GM21367 (cell line): Measurements from ENCODE around the gene RASSF1.
"Not testable (repeated sequence)": the region's sequence is repeated elsewhere in the genome, so short reads cannot be mapped to it uniquely, and the experiment has no call there.

ENCODE experiments used
- ATAC-seq: cut with Tn5 transposase; IDR thresholded peaks from one replicate; pipeline ENCODE4 v1.9.1; 2021; ENCODE audit not compliant: unreplicated experiment

Gene RASSF1

GRCh38 chr3:50324351-50325112 is 16.1 kb downstream of the RASSF1 start:
- no peak for ATAC-seq

DNA sequence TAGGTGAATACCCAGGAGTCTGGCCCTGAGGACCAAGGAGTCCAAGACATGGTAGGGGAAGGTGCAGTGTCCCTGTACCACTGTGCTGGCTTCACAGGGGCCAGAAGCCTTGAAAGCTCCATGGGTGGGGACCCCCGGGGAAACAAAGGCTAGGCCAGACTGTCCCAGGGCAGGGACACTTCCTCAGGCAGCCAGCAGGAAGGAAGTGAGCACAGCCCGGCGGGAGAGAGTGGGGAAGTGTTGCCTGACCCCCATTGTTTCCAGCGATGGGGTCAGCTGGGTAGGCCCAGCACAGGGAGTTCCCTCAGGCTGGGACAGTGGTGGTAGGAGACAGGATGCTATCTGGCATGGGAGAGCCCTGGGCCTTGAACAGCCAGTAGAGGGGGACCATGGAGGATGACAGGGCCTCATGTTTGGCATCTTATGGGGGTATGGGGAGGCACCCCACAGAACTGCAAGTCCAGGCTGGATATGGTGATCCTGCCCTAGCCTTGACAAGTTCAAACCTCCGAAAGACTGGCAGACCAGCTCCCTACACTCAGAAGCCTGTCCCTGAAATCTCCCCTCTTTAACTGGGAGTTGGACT is 16.9 kb downstream of the RASSF1 start:
- no peak for ATAC-seq

- no peak for ATAC-seq
Observed at GRCh38 chr3:50323092-50323600, 17.5 kb downstream of the RASSF1 start.

DNA sequence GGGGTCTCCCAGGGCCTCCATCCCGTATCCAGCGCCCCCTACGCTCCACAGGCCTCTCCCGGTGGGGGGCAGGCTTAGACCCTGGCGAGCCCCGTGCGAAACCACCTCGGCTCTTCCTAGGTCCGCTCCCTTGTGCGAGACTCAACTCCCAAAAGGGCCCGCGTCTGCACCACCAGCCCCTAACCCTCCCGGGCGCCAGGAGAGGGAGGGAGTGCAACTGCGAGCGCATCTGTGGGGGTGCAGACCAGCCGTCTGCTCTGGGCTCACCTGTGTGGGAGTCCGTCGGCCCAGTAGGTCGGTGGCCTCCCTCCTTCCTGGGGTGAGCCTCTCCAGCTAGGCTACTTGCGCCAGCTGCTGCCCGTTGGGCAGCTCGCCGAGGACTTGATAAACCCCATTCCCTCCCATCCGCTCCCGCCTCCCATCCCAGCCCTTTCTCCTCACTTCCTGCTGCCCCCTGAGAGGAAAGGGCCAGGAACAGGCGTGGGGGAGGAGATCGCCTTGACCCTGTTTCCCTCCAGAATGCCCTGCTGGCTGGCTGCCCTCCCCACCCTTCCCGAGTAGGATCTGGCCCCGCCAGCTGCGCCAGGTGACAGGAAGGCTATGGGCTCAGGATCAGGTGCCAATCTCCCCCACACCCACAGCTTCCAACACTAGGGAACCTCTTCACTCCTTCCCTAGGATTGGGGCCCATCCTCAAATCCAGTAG is 18.1 kb downstream of the RASSF1 start, which contains the start of gene HYAL2:
Gene HYAL2 (minus strand): TSS at position 360 of the 706 bp plus-strand sequence. CDS start 2,256 bp downstream, outside the sequence.
- no peak for ATAC-seq

- ATAC-seq, result no peak
Observed at GRCh38 chr3:50322115-50322385, 18.6 kb downstream of the RASSF1 start.

DNA sequence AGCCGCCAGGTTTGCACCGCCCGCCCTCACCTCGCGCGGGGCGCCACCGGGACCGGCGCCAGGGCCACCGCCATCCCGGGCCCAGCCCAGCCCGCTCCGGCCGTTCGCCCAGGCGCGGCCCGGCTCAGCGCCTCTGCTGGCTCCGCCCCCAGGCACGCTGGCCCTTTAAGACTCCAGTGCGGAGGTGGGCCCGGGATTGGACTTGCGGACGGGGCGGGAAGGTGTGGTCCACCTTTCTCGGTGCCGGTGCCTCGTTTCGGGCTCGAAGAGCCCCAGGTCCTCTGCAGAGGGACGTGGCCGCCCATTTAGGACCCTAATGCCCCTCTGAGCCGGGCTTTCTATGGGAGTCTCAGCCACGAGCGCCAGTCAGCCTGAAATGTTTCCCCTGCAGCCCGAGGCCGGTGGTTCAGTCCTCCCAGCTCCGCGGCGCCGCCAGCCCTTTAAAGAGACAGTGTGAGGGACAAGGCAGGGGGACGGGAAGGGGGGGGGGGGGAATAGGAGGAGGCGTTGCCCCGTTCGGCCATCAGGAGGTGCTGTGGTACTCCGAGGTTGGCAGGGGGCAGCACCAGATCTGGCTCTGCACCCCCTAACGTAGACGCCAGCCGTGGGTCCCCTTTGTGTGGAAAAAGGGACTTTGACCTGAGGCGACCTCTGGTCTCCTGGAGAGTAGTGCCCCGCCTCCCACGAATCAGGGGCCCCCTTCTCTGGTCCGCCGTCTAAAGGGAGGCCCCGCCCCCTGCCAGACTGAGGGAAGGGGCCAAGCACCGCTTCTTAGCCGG is 19.1 kb downstream of the RASSF1 start:
- ATAC-seq, result peak; percentile 67

DNA sequence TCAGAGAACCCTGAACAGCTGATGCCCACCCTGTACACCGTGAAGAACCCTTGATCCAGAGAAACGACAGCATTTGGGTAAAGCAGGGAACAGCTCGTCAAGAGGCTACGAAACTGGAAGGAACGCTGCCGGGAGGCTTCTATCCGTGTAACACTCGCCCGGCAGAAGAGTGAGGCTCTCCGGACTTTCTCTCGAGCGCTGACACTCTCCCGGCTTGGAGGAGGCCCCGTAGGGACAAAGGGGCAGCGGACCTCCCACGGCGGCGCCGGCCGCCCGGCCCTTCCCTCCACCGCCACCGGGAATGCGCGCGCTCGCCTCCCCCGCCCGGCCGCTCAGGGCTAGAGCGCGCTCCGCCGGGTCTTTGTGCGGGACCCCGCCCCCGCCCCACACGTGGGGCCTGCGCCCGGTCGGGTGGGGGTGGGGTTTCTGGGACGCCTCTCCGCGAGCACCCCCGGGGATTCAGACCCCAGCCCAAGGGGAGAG is 19.7 kb downstream of the RASSF1 start:
- peak; percentile 25 for ATAC-seq

DNA sequence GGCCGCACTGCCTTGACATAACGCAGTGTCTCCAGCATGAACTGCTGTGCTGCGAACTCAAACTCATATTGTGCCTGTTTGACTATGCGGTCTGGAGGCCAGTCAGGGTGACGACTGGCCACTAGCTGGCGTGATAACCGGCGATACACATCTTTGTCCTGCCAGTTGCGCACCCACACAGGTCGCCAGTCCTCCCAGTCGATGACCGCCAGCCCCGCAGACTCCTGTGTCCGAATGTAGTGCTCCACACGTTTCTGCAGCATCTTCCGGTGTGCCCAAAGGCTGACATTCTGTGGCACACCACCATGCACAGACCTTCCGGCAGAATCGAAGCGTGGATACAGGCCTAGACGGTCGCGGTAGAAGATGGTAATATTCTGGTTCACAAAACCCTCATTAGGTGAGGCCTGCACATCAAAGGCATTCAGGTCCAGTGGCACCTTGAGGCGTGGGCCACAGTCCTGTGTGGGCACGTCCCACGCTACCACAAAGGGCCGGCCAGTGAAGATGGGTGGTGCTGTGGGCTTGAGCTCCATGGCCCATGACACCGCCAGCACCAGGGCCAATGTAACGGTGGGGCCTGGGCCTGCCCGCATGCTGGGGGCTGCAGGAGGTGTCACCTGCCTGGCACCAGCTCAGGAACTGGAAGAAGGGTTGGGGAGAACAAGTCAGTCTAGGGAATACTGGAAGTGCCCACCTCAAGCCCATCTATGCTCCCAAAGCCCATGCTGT is 20.6 kb downstream of the RASSF1 start:
- no peak for ATAC-seq

DNA sequence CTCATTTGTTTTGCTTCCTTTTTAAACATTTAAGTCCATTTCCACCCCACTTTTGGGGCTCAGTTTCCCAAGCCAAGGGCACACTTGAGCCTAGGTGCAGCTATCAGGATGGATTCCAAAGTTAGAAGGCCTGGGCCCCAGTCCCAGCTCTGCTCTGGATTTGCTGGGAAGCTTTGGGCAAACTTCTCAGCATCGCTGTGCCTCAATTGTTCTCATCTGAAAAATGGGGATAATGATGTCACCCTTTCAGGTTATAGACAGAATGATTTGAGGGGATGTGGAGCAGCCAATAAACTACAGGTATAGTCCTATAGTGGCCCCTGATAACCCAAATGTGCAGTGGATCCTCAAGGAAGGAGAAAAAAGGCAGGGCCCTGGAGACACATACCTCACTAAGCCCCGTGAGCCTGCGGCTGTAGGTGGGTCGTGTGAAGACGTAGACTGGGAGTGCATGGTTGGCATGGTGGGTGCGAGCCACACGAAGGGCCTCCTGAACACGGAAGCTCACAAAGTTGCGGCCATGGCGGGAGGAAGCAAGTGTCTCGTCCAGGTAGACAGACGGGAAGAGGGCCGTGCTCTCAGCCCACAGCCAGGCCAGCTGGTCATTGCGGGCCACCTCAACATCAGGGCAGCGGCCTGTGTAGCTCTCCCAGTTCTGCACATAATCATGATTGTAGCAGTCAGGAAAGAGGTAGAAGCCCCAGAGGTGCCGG is 21.3 kb downstream of the RASSF1 start:
- no peak for ATAC-seq

GRCh38 chr3:50318615-50319014 is 22.0 kb downstream of the RASSF1 start:
- no peak for ATAC-seq

DNA sequence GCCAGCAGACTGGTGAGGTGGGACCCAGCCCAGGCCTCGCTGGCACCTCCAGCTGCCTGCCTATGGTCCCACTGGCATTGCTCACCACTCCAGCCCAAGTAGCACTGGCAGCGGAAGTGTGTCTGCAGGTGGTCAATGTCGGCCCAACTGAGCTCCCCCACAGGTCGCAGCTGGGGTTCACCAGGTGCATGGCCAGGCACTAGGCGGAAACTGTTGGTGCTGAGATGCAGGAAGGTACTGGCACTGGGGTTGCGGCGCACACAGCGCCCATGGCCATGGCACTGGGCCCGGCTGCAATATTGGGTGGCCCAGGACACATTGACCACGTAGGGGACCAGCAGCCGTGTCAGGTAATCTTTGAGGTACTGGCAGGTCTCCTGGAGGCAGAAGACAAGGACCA is 22.5 kb downstream of the RASSF1 start:
- no peak for ATAC-seq

DNA sequence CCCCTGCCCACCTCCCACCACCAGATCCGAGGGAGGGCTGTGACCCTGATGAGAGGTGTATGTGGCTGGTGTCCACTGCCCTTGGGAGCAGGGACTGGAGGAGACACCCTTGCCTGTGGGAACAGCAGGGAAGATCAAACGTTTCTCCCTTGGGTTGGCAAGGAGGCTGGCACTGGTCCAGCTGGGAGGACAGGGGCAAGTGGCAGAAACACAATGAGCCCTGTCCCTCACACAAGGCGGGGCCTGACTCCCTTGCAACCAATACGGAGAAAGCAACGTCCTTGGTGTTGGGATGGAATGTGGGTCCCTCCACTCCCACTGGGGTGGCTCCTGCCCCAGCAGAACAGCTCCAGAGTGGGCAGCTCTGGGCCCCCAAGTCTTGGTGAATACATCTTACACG is 23.3 kb downstream of the RASSF1 start:
- ATAC-seq, result no peak

GRCh38 chr3:50316657-50317242 is 23.9 kb downstream of the RASSF1 start:
- ATAC-seq, result no peak

GRCh38 chr3:50314816-50315215 is 25.8 kb downstream of the RASSF1 start:
- ATAC-seq, result no peak

DNA sequence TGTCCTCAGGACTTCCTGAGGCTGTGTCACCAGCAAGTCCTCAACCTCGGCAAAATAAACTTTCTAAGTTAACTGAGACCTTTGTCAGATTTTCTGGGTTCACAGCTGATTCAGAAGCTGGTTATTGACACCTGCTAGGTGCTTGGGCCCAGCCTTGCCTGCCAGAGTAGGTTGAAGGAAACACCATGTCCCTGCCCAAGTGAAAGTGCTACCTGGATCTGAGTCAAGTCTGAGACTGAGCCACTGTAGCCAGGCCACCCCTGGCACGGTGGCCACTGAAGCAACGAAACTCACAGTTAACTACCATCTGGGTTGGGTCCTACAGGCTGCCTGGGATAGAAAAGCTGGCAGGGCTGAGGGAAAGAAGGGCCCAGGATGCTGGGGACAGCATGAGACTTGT is 26.3 kb downstream of the RASSF1 start:
- no peak for ATAC-seq

DNA sequence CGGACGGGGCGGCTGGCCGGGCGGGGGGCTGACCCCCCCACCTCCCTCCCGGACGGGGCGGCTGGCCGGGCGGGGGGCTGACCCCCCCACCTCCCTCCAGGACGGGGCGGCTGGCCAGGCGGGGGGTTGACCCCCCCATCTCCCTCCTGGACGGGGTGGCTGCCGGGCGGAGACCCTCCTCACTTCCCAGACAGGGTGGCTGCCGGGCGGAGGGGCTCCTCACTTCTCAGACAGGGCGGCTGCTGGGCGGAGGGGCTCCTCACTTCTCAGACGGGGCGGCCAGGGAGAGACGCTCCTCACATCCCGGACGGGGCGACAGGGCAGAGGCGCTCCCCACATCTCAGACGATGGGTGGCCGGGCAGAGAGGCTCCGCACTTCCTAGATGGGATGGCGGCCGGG is 28.6 kb downstream of the RASSF1 start:
- ATAC-seq, result not testable (repeated sequence)

DNA sequence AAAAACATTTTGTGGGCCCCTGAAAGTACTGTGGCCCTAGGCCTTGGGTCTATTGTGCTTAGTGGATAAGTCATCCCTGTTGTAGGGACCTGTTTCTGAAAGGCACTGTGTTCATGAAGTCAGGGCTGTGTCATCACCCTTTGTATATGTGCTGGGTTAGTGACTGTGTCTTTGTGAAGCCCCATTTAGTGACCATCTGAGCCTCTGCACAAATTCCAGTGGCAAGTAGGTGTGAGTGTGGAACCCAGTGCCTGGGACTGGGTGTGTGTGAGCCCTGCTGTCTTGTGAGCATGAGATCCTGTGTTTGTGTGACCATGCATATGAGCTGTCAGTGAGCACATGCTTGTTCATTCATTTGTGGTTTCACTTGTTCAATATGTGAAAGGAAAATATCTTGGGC is 36.0 kb downstream of the RASSF1 start:
- ATAC-seq, result no peak

DNA sequence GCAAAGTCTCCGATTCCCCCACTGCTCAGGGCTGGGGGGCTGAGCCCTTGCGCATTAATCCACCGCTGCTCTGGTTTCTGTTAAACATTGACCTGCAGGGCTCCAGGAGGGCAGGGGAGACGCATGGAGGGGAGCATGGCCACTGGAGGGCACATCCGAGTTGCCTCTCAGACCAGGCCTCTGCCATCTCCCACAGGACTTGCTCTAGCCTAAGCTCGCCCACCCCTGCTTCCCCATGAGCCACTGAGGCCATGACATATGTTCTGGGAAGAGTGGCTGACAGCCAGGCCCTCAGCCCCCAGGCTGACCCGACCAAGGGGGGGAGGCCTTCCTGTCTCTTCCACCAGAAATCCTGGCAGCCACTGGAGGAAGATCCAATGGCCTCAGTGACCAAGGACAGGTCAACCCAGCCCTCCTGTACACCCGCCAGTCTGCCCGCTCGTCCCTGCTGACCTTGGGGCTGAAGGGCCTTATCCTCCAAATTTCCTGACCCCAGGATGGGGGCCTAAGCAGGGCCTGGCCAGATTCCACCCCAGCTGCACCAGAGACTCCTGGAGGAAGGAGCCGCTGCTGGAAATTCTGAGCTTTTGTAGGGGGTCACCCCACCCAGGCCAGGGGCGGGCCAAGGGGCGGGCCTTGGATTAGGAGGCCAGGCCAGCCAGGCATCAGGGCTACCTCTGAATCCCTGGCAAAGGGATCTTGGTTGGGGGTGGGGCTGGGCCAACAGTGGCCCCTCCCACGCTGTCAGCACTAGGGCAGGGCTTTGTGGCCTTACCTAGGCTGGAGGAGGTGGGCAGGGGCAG is 37.4 kb downstream of the RASSF1 start, which contains the start of gene HYAL1:
Gene HYAL1 (minus strand): TSS at position 562 of the 803 bp plus-strand sequence. CDS start 618 bp downstream, outside the sequence.
- no peak for ATAC-seq
